Panc1 (cell line): ENCODE results near the gene FCN3.

Experiments used
- POLR2AphosphoS5 ChIP-seq: IDR thresholded peaks from 2 replicates; pipeline ENCODE4 v1.6.1; 2012; ENCODE audit warnings: mild to moderate bottlenecking, low read depth, low read length, moderate library complexity
- TF ChIP-seq, protein P1 (sequence below): fragments of 450-650 bp; IDR thresholded peaks from 2 replicates; pipeline ENCODE4 v1.5.1; 2017; ENCODE audit warnings: mild to moderate bottlenecking
- TF ChIP-seq, protein P2 (sequence below), 2 experiments: IDR thresholded peaks; 2 replicates each; pipeline ENCODE4 v1.6.1; 2011 to 2012; ENCODE audit warnings: low read depth in 2 of 2, control low read depth in 1 of 2, low read length in 1 of 2, mild to moderate bottlenecking in 1 of 2, moderate library complexity in 1 of 2; ENCODE audit not compliant: insufficient read depth in 1 of 2

DNA sequence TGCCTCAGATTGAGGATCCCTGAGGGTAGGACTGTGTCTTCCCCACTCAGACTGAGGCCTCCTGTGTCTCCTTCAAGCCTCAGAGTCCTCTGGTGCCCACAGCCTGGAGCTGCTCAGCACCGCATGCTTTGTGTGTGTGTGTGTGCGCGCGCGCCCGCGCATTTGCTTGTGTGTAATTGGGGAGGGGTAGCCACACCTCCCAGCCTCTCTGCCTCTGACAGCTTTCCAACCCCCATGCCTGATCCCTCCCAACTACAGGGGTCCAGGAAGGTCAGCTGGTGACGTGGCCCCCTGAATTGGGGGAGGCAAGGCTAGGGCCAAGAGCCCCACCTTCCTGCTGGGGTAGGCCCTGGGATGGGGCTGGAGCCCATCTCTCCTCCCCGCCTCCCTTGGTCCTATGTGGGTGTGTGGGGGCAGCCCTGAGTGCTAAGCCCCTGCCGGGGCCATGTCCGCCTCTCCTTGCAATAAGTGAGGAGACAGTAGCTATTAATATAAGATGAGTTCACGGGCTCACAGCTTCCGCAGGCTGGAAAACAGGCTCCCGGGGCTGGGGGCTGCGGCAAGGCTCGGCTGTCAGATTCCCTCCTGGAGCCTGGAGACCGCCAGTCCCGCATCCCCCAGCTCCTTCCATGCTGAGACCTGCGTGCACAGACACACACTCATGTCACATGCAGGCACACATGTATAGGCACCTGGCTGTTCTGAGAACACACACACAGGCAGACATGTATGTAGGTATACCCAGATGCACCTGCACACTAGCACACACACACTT, 24.8 kb upstream of the FCN3 start:
- TF ChIP-seq, protein P1, sequence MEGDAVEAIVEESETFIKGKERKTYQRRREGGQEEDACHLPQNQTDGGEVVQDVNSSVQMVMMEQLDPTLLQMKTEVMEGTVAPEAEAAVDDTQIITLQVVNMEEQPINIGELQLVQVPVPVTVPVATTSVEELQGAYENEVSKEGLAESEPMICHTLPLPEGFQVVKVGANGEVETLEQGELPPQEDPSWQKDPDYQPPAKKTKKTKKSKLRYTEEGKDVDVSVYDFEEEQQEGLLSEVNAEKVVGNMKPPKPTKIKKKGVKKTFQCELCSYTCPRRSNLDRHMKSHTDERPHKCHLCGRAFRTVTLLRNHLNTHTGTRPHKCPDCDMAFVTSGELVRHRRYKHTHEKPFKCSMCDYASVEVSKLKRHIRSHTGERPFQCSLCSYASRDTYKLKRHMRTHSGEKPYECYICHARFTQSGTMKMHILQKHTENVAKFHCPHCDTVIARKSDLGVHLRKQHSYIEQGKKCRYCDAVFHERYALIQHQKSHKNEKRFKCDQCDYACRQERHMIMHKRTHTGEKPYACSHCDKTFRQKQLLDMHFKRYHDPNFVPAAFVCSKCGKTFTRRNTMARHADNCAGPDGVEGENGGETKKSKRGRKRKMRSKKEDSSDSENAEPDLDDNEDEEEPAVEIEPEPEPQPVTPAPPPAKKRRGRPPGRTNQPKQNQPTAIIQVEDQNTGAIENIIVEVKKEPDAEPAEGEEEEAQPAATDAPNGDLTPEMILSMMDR: no peak
- TF ChIP-seq POLR2AphosphoS5: no peak
- TF ChIP-seq, protein P2, sequence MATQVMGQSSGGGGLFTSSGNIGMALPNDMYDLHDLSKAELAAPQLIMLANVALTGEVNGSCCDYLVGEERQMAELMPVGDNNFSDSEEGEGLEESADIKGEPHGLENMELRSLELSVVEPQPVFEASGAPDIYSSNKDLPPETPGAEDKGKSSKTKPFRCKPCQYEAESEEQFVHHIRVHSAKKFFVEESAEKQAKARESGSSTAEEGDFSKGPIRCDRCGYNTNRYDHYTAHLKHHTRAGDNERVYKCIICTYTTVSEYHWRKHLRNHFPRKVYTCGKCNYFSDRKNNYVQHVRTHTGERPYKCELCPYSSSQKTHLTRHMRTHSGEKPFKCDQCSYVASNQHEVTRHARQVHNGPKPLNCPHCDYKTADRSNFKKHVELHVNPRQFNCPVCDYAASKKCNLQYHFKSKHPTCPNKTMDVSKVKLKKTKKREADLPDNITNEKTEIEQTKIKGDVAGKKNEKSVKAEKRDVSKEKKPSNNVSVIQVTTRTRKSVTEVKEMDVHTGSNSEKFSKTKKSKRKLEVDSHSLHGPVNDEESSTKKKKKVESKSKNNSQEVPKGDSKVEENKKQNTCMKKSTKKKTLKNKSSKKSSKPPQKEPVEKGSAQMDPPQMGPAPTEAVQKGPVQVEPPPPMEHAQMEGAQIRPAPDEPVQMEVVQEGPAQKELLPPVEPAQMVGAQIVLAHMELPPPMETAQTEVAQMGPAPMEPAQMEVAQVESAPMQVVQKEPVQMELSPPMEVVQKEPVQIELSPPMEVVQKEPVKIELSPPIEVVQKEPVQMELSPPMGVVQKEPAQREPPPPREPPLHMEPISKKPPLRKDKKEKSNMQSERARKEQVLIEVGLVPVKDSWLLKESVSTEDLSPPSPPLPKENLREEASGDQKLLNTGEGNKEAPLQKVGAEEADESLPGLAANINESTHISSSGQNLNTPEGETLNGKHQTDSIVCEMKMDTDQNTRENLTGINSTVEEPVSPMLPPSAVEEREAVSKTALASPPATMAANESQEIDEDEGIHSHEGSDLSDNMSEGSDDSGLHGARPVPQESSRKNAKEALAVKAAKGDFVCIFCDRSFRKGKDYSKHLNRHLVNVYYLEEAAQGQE (IDR thresholded peaks at IDR 0.05; ENCODE audit: insufficient read depth in 1 of 2, low read depth in 2 of 2, low read length in 1 of 2): no peak
